ENCODE results near the gene SCIMP. TPM values are rescaled to one million over a fixed set of nuclear protein-coding genes. Genes with fewer than 3 reads are reported as not detected.

SCIMP gene
- under 1 TPM; 0.39 to 0.50 TPM for total RNA-seq
- polyA plus RNA-seq (ENCODE audit: insufficient read depth, low read depth, low replicate concordance) = 2.5 TPM
- long read RNA-seq, donor 1, partial matches to known transcripts = 0 of 1 reads
- long read RNA-seq, donor 1, other reads (novel, unspliced or antisense) = 0 of 1 reads
- long read RNA-seq, donor 2 = 0 reads

- H3K27ac ChIP-seq = no peak within 1 kb of the TSS
- H3K4me1 ChIP-seq = no peaks in the 10 kb centered on the region
- H3K9me3 ChIP-seq = no peaks in the 10 kb centered on the region
- H3K4me3 ChIP-seq = no peak within 1 kb of the TSS
- TF ChIP-seq POLR2A (IDR thresholded peaks at IDR 0.05) = no peak
- TF ChIP-seq, protein P1, sequence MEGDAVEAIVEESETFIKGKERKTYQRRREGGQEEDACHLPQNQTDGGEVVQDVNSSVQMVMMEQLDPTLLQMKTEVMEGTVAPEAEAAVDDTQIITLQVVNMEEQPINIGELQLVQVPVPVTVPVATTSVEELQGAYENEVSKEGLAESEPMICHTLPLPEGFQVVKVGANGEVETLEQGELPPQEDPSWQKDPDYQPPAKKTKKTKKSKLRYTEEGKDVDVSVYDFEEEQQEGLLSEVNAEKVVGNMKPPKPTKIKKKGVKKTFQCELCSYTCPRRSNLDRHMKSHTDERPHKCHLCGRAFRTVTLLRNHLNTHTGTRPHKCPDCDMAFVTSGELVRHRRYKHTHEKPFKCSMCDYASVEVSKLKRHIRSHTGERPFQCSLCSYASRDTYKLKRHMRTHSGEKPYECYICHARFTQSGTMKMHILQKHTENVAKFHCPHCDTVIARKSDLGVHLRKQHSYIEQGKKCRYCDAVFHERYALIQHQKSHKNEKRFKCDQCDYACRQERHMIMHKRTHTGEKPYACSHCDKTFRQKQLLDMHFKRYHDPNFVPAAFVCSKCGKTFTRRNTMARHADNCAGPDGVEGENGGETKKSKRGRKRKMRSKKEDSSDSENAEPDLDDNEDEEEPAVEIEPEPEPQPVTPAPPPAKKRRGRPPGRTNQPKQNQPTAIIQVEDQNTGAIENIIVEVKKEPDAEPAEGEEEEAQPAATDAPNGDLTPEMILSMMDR (IDR thresholded peaks at IDR 0.05) = no peak
- no peak for DNase-seq
- intact Hi-C loops (cut with DNase I; ENCODE audit: low total_unique reads) = no loop called here
- no peaks in the 10 kb centered on the region for H3K27me3 ChIP-seq
- 86 to 88% methylated on average over 19 of the region's 19 CpGs for WGBS, 2 donors
- H3K36me3 ChIP-seq (ENCODE audit: low read depth, missing control alignments) = no peaks in the 10 kb centered on the region
Observed at GRCh38 chr17:5234645-5235576, at the start of gene SCIMP. TSS of gene SCIMP (minus strand) at chr17:5234860. CDS start at chr17:5234755, 105 bp downstream.

GRCh38 chr17:5283571-5284315 is 49.1 kb upstream of the SCIMP start:
- no peaks in the 10 kb centered on the region for H3K27me3 ChIP-seq
- peaks cover 15% of the 10 kb centered on the region for H3K4me1 ChIP-seq
- H3K9me3 ChIP-seq = no peaks in the 10 kb centered on the region
- no peaks in the 10 kb centered on the region for H3K36me3 ChIP-seq (ENCODE audit: low read depth, missing control alignments)
- intact Hi-C loops (cut with DNase I; ENCODE audit: low total_unique reads) = no loop called here
- no peak for DNase-seq
- peak overlapping the region; percentile 77 to 90 for H3K4me3 ChIP-seq
- H3K27ac ChIP-seq = peak overlapping the region in 1 of 2 donors; percentile 91
- WGBS, 2 donors = 25 to 34% methylated on average over 5 of the region's 5 CpGs
- TF ChIP-seq, protein P1 (IDR thresholded peaks at IDR 0.05) = no peak
- no peak for TF ChIP-seq POLR2A (IDR thresholded peaks at IDR 0.05)

DNA sequence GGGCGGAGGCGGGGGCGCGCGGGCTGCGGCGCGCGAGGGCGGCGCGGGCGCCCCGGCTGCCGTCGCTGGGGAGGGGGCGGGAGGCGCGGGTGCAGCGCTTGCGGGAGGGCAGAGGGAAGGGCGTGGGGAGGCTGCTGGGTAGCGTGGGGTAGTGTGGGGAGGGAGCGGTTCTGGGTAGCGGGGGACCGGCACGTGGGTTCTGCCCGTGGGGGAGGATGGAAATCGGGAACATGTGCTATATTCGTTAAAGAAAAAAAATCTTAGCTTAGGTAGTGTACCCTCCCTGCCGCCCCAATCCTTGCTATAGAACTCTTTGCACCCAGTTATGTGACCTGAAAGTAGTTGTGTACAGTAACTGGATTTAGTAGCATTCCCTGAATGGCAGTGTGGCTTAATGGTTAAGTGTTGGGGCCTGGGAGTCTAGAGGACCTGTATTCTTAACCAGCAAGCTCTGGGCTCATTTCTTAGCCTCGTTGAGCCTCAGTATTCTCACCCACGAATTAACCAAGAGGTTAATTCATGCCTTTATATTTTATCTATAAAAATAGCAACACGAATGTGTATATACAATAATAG is 48.1 kb upstream of the SCIMP start:
- DNase-seq = peak; percentile 50
- Histone ChIP-seq H3K4me3 (peak overlapping the region; percentile 77 to 90), H3K4me1 (peaks cover 15% of the 10 kb centered on the region), H3K9me3 (no peaks in the 10 kb centered on the region), H3K27ac (peak overlapping the region; percentile 24 to 91), H3K27me3 (no peaks in the 10 kb centered on the region), H3K36me3 (ENCODE audit: low read depth, missing control alignments) (no peaks in the 10 kb centered on the region)
- WGBS, 2 donors = 1 to 2% methylated on average over 23 to 24 of the region's 34 CpGs
- TF ChIP-seq, protein P1 (IDR thresholded peaks at IDR 0.05) = no peak
- intact Hi-C loops (cut with DNase I; ENCODE audit: low total_unique reads) = no loop called here

DNA sequence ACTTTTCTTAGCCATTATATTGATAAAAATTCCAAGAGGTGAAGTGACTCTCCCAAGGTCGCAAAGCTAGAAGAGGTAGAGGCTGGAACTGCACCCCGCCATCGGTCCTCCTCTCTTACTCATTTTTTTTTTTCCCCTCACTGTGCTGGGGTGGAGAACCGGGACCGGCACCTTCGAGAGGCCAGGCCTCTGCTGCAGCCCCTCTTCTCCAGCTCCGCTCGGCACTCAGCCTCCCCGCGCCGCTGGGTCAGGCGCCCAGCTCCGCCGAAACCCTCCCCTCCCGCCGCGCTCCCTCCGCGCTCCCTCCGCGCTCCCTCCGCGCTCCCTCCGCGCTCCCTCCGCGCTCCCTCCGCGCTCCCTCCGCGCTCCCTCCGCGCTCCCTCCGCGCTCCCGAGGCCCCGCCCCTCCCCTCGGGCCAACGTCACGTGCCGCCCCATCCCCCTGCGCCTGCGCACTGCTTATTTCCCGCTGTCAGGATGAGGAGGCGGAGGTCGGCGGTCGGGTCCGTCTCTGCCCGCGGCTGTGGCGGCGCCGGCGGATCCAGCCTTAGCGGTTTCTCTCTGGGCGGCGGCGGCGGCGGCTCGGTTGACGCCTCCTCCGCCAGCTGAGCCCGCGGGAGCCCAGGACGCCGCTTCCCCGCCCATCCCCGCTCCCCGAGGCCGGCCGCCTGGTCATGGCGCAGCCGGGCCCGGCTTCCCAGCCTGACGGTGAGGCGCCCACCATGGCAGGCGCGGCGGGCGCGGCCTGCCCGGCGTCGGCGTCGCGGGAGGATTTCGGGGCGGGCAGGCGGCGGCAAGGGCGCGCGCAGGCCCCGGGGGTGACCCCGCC is 47.4 kb upstream of the SCIMP start, which contains the start of gene RABEP1:
RABEP1 (plus strand) TSS at position 471 of the 828 bp plus-strand sequence; CDS start at position 674, 203 bp downstream.
- 1% methylated on average over 24 to 66 of the region's 98 CpGs for WGBS, 2 donors
- Histone ChIP-seq H3K27me3 (no peaks in the 10 kb centered on the region), H3K4me1 (peaks cover 15% of the 10 kb centered on the region), H3K27ac (peak within 1 kb of the TSS; percentile 79 to 91), H3K4me3 (peak within 1 kb of the TSS; percentile 77 to 90), H3K9me3 (no peaks in the 10 kb centered on the region), H3K36me3 (ENCODE audit: low read depth, missing control alignments) (no peaks in the 10 kb centered on the region)
- DNase-seq = peak; percentile 93
- intact Hi-C loops (cut with DNase I; ENCODE audit: low total_unique reads) = no loop called here
- TF ChIP-seq, protein P1 (IDR thresholded peaks at IDR 0.05) = peak in 1 of 3 experiments; percentile 29
- TF ChIP-seq POLR2A (IDR thresholded peaks at IDR 0.05) = peak; percentile 72

All from testis (tissue), 5 donors.